ENCODE measurements around the gene SNCA.

SNCA gene

GRCh38 chr4:89788206-89789072 is 48.5 kb downstream of the SNCA start:
- Histone ChIP-seq H3K27ac (ENCODE audit: low read depth, low read length, severe bottlenecking) (no peak overlapping the region), H3K9me3 (ENCODE audit: control insufficient read depth, low read length) (no peaks in the 10 kb centered on the region), H3K4me3 (ENCODE audit: extremely low read depth, insufficient read depth, low read length, poor library complexity, severe bottlenecking) (no peak overlapping the region), H3K36me3 (ENCODE audit: control insufficient read depth, insufficient read depth, low read length) (no peaks in the 10 kb centered on the region), H3K4me1 (ENCODE audit: control insufficient read depth, insufficient read depth, low read length, poor library complexity, severe bottlenecking) (no peaks in the 10 kb centered on the region)
- no CpG with 5 or more reads among the region's 2 CpGs for WGBS, 2 experiments (ENCODE audit: insufficient coverage in 2 of 2)

DNA sequence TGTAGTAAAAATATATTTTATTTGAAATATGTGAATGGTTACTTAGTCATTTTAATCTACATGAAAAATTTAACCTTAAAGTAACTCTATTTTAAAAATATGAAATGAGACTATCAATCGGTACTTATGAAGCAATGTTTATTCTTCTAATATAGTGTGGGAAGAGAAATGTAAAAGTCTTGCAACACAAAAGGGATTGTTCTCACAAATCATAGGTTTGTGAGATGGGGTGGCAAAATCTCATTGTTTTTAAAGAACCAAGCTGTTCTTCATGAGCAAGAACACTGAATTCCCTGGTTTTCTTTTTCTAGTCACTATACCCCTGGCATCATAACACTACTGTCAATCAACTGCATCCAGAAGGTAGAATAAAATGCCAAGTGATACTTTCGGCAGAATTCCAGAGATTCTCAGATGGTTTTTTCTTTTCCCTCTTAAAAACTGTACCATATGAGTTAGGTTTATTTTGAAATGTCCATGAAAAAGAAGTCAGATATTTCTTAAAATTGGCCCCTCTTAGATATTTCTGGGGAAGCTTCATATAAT is 52.2 kb downstream of the SNCA start:
- no peaks in the 10 kb centered on the region for H3K4me1 ChIP-seq (ENCODE audit: control insufficient read depth, insufficient read depth, low read length, poor library complexity, severe bottlenecking)
- no CpG with 5 or more reads among the region's 2 CpGs for WGBS, 2 experiments (ENCODE audit: insufficient coverage in 2 of 2)
- no peaks in the 10 kb centered on the region for H3K9me3 ChIP-seq (ENCODE audit: control insufficient read depth, low read length)
- no peaks in the 10 kb centered on the region for H3K36me3 ChIP-seq (ENCODE audit: control insufficient read depth, insufficient read depth, low read length)
- no peak overlapping the region for H3K27ac ChIP-seq (ENCODE audit: low read depth, low read length, severe bottlenecking)
- no peak overlapping the region for H3K4me3 ChIP-seq (ENCODE audit: extremely low read depth, insufficient read depth, low read length, poor library complexity, severe bottlenecking)

DNA sequence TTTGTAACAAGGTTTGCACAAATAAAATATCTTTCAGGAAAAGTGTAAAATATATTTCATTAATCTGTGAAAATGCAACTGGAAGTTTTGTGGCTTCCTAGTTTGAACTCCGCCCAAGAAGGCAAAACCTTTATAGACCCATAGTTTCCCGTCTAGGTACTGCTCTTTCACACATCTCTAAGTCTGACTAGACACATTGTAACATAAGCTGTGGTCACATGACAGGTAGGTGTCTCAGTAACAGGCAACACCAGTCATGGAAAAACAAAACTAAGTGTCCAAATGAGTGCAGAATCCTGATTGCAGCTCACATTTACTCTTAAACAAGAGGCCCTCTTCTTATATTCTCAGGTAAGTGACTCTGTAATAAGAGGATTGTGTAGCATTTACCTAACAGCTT is 55.6 kb downstream of the SNCA start:
- no peaks in the 10 kb centered on the region for H3K36me3 ChIP-seq (ENCODE audit: control insufficient read depth, insufficient read depth, low read length)
- WGBS, 2 experiments (ENCODE audit: insufficient coverage in 2 of 2): 80% methylated on average over 1 of the region's 2 CpGs; no CpG with 5 or more reads in 1 of the 2 experiments
- H3K27ac ChIP-seq (ENCODE audit: low read depth, low read length, severe bottlenecking): no peak overlapping the region
- no peaks in the 10 kb centered on the region for H3K9me3 ChIP-seq (ENCODE audit: control insufficient read depth, low read length)
- no peak overlapping the region for H3K4me3 ChIP-seq (ENCODE audit: extremely low read depth, insufficient read depth, low read length, poor library complexity, severe bottlenecking)
- no peaks in the 10 kb centered on the region for H3K4me1 ChIP-seq (ENCODE audit: control insufficient read depth, insufficient read depth, low read length, poor library complexity, severe bottlenecking)

- H3K4me1 ChIP-seq (ENCODE audit: control insufficient read depth, insufficient read depth, low read length, poor library complexity, severe bottlenecking): no peaks in the 10 kb centered on the region
- no peak overlapping the region for H3K4me3 ChIP-seq (ENCODE audit: extremely low read depth, insufficient read depth, low read length, poor library complexity, severe bottlenecking)
- H3K36me3 ChIP-seq (ENCODE audit: control insufficient read depth, insufficient read depth, low read length): no peaks in the 10 kb centered on the region
- WGBS, 2 experiments (ENCODE audit: insufficient coverage in 2 of 2): 80 to 100% methylated on average over 1 of the region's 2 CpGs
- H3K27ac ChIP-seq (ENCODE audit: low read depth, low read length, severe bottlenecking): no peak overlapping the region
- H3K9me3 ChIP-seq (ENCODE audit: control insufficient read depth, low read length): no peaks in the 10 kb centered on the region
Measured at GRCh38 chr4:89773805-89774204, 63.2 kb downstream of the SNCA start.

GRCh38 chr4:89769856-89770255 is 67.1 kb downstream of the SNCA start:
- H3K9me3 ChIP-seq (ENCODE audit: control insufficient read depth, low read length): no peaks in the 10 kb centered on the region
- H3K36me3 ChIP-seq (ENCODE audit: control insufficient read depth, insufficient read depth, low read length): no peaks in the 10 kb centered on the region
- no peaks in the 10 kb centered on the region for H3K4me1 ChIP-seq (ENCODE audit: control insufficient read depth, insufficient read depth, low read length, poor library complexity, severe bottlenecking)
- no peak overlapping the region for H3K27ac ChIP-seq (ENCODE audit: low read depth, low read length, severe bottlenecking)
- WGBS, 2 experiments (ENCODE audit: insufficient coverage in 2 of 2): 91 to 100% methylated on average over 2 of the region's 3 CpGs
- no peak overlapping the region for H3K4me3 ChIP-seq (ENCODE audit: extremely low read depth, insufficient read depth, low read length, poor library complexity, severe bottlenecking)

- Histone ChIP-seq H3K9me3 (ENCODE audit: control insufficient read depth, low read length) (no peaks in the 10 kb centered on the region), H3K27ac (ENCODE audit: low read depth, low read length, severe bottlenecking) (no peak overlapping the region), H3K4me1 (ENCODE audit: control insufficient read depth, insufficient read depth, low read length, poor library complexity, severe bottlenecking) (no peaks in the 10 kb centered on the region), H3K4me3 (ENCODE audit: extremely low read depth, insufficient read depth, low read length, poor library complexity, severe bottlenecking) (no peak overlapping the region), H3K36me3 (ENCODE audit: control insufficient read depth, insufficient read depth, low read length) (no peaks in the 10 kb centered on the region)
Measured at GRCh38 chr4:89767924-89768323, 69.0 kb downstream of the SNCA start.

- Histone ChIP-seq H3K4me1 (ENCODE audit: control insufficient read depth, insufficient read depth, low read length, poor library complexity, severe bottlenecking) (no peaks in the 10 kb centered on the region), H3K36me3 (ENCODE audit: control insufficient read depth, insufficient read depth, low read length) (no peaks in the 10 kb centered on the region), H3K4me3 (ENCODE audit: extremely low read depth, insufficient read depth, low read length, poor library complexity, severe bottlenecking) (no peak overlapping the region), H3K9me3 (ENCODE audit: control insufficient read depth, low read length) (no peaks in the 10 kb centered on the region), H3K27ac (ENCODE audit: low read depth, low read length, severe bottlenecking) (no peak overlapping the region)
- 69% methylated on average over 2 of the region's 2 CpGs; no CpG with 5 or more reads in 1 of the 2 experiments for WGBS, 2 experiments (ENCODE audit: insufficient coverage in 2 of 2)
Measured at GRCh38 chr4:89765966-89766365, 71.0 kb downstream of the SNCA start.

- Histone ChIP-seq H3K4me1 (ENCODE audit: control insufficient read depth, insufficient read depth, low read length, poor library complexity, severe bottlenecking) (no peaks in the 10 kb centered on the region), H3K36me3 (ENCODE audit: control insufficient read depth, insufficient read depth, low read length) (no peaks in the 10 kb centered on the region), H3K4me3 (ENCODE audit: extremely low read depth, insufficient read depth, low read length, poor library complexity, severe bottlenecking) (no peak overlapping the region), H3K9me3 (ENCODE audit: control insufficient read depth, low read length) (no peaks in the 10 kb centered on the region), H3K27ac (ENCODE audit: low read depth, low read length, severe bottlenecking) (no peak overlapping the region)
- no CpG with 5 or more reads among the region's 2 CpGs for WGBS, 2 experiments (ENCODE audit: insufficient coverage in 2 of 2)
Measured at GRCh38 chr4:89765528-89765927, 71.4 kb downstream of the SNCA start.

- Histone ChIP-seq H3K9me3 (ENCODE audit: control insufficient read depth, low read length) (no peaks in the 10 kb centered on the region), H3K27ac (ENCODE audit: low read depth, low read length, severe bottlenecking) (no peak overlapping the region), H3K4me1 (ENCODE audit: control insufficient read depth, insufficient read depth, low read length, poor library complexity, severe bottlenecking) (no peaks in the 10 kb centered on the region), H3K36me3 (ENCODE audit: control insufficient read depth, insufficient read depth, low read length) (no peaks in the 10 kb centered on the region), H3K4me3 (ENCODE audit: extremely low read depth, insufficient read depth, low read length, poor library complexity, severe bottlenecking) (no peak overlapping the region)
- 89 to 93% methylated on average over 2 of the region's 3 CpGs for WGBS, 2 experiments (ENCODE audit: insufficient coverage in 2 of 2)
Measured at GRCh38 chr4:89762311-89762710, 74.7 kb downstream of the SNCA start.

DNA sequence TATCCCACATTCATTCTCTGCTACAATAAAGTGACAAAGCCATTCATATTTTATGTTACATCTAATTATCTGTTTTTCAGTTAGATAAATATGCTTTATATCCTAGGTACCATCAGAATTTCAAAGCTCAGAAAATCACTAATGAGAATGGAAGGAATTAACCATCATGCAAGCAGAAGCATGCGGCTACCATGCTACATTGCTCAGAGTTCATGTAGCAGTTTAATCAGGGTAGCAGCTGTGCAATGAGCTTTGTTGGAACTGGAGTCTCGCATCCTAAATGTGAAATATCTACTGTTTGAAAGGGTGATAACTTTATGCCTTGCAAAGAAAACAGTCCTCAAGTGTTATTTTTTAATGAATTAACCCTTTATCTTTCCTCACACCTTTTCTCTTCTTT is 77.5 kb downstream of the SNCA start:
- H3K4me1 ChIP-seq (ENCODE audit: control insufficient read depth, insufficient read depth, low read length, poor library complexity, severe bottlenecking): no peaks in the 10 kb centered on the region
- H3K4me3 ChIP-seq (ENCODE audit: extremely low read depth, insufficient read depth, low read length, poor library complexity, severe bottlenecking): no peak overlapping the region
- H3K36me3 ChIP-seq (ENCODE audit: control insufficient read depth, insufficient read depth, low read length): no peaks in the 10 kb centered on the region
- no peak overlapping the region for H3K27ac ChIP-seq (ENCODE audit: low read depth, low read length, severe bottlenecking)
- no peaks in the 10 kb centered on the region for H3K9me3 ChIP-seq (ENCODE audit: control insufficient read depth, low read length)
- WGBS, 2 experiments (ENCODE audit: insufficient coverage in 2 of 2): 92 to 100% methylated on average over 1 of the region's 2 CpGs

GRCh38 chr4:89757154-89757719 is 79.7 kb downstream of the SNCA start:
- Histone ChIP-seq H3K4me3 (ENCODE audit: extremely low read depth, insufficient read depth, low read length, poor library complexity, severe bottlenecking) (no peak overlapping the region), H3K36me3 (ENCODE audit: control insufficient read depth, insufficient read depth, low read length) (no peaks in the 10 kb centered on the region), H3K4me1 (ENCODE audit: control insufficient read depth, insufficient read depth, low read length, poor library complexity, severe bottlenecking) (peaks cover 6% of the 10 kb centered on the region), H3K9me3 (ENCODE audit: control insufficient read depth, low read length) (no peaks in the 10 kb centered on the region), H3K27ac (ENCODE audit: low read depth, low read length, severe bottlenecking) (no peak overlapping the region)
- 100% methylated on average over 1 of the region's 4 CpGs; no CpG with 5 or more reads in 1 of the 2 experiments for WGBS, 2 experiments (ENCODE audit: insufficient coverage in 2 of 2)
